Measurements from ENCODE around the gene DGKB. TPM values are rescaled to one million over a fixed set of nuclear protein-coding genes. Genes with fewer than 3 reads are reported as not detected.

Gene DGKB
- total and polyA plus RNA-seq, 9 donors = under 0.01 to 1.3 (median 0.28) TPM; not detected in 2

- TF ChIP-seq EP300 (IDR thresholded peaks at IDR 0.05) = no peak
- no peak for TF ChIP-seq POLR2A (IDR thresholded peaks at IDR 0.05)
- TF ChIP-seq CTCF (IDR thresholded peaks at IDR 0.05) = no peak
- 76 to 87% (median 82%) methylated on average over 2 of the region's 2 CpGs for WGBS, 3 donors
Observed at GRCh38 chr7:14579971-14580370, 322.6 kb downstream of the DGKB start.

GRCh38 chr7:14576578-14576977, 326.0 kb downstream of the DGKB start:
- H3K27me3 ChIP-seq = no peaks in the 10 kb centered on the region
- no peak for DNase-seq
- H3K36me3 ChIP-seq = no peaks in the 10 kb centered on the region
- intact Hi-C loops (cut with DNase I) = no loop called here
- WGBS, 3 donors = 71 to 84% (median 83%) methylated on average over 3 of the region's 3 CpGs
- H3K4me1 ChIP-seq (ENCODE audit: insufficient read depth) = no peaks in the 10 kb centered on the region
- H3K27ac ChIP-seq = no peak overlapping the region
- TF ChIP-seq EP300 (IDR thresholded peaks at IDR 0.05) (no peak), POLR2A (IDR thresholded peaks at IDR 0.05) (no peak), CTCF (IDR thresholded peaks at IDR 0.05) (no peak)
- no peaks in the 10 kb centered on the region for H3K9me3 ChIP-seq
- H3K4me3 ChIP-seq = no peak overlapping the region

More at GRCh38 chr7:14579971-14580370, 322.6 kb downstream of the DGKB start:
- H3K27ac ChIP-seq = no peak overlapping the region
- H3K36me3 ChIP-seq = no peaks in the 10 kb centered on the region
- intact Hi-C loops (cut with DNase I) = no loop called here
- H3K9me3 ChIP-seq = no peaks in the 10 kb centered on the region
- H3K27me3 ChIP-seq = no peaks in the 10 kb centered on the region
- H3K4me3 ChIP-seq = no peak overlapping the region
- DNase-seq = no peak
- H3K4me1 ChIP-seq (ENCODE audit: insufficient read depth) = no peaks in the 10 kb centered on the region

- no peaks in the 10 kb centered on the region for H3K9me3 ChIP-seq
- no peak overlapping the region for H3K27ac ChIP-seq
- WGBS, 3 donors = 85 to 89% (median 86%) methylated on average over 5 of the region's 5 CpGs
- intact Hi-C loops (cut with DNase I) = no loop called here
- no peak for TF ChIP-seq EP300 (IDR thresholded peaks at IDR 0.05)
- TF ChIP-seq CTCF (IDR thresholded peaks at IDR 0.05) = no peak
- TF ChIP-seq POLR2A (IDR thresholded peaks at IDR 0.05) = no peak
- no peaks in the 10 kb centered on the region for H3K4me1 ChIP-seq (ENCODE audit: insufficient read depth)
- no peak overlapping the region for H3K4me3 ChIP-seq
- no peaks in the 10 kb centered on the region for H3K27me3 ChIP-seq
- no peaks in the 10 kb centered on the region for H3K36me3 ChIP-seq
- no peak for DNase-seq
Observed at GRCh38 chr7:14570750-14571607, 331.6 kb downstream of the DGKB start.

DNA sequence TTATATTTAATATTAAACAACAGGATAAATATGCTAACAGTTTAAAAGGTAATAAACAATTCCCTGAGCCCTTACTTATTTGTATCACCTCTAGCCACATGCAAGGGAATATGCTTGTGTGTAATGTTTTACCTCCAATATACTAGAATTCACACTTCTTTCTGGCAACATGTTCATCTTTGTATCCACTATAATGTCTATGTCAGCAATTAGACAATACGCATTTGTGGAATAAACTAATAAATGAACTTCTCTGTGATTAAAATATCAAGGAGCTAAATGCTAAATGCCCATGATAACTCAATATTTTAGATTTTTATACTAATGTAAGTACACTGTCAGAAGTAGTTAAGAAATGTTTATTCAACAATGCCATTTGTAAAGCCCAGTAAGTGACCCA, 350.5 kb downstream of the DGKB start:
- no peak for DNase-seq
- H3K27ac ChIP-seq = no peak overlapping the region
- 78 to 86% (median 82%) methylated on average over 1 of the region's 1 CpG for WGBS, 3 donors

More for the DNA sequence above, 350.5 kb downstream of the DGKB start:
- H3K36me3 ChIP-seq = no peaks in the 10 kb centered on the region
- H3K27me3 ChIP-seq = no peaks in the 10 kb centered on the region
- H3K4me3 ChIP-seq = no peak overlapping the region
- intact Hi-C loops (cut with DNase I) = no loop called here
- no peak for TF ChIP-seq EP300 (IDR thresholded peaks at IDR 0.05)
- TF ChIP-seq POLR2A (IDR thresholded peaks at IDR 0.05) = no peak
- TF ChIP-seq CTCF (IDR thresholded peaks at IDR 0.05) = no peak
- no peaks in the 10 kb centered on the region for H3K9me3 ChIP-seq
- H3K4me1 ChIP-seq (ENCODE audit: insufficient read depth) = no peaks in the 10 kb centered on the region

All from ovary (tissue), 9 donors.